HepG2 (cell line): ENCODE results near the gene UBL7. TPM values are rescaled to one million over a fixed set of nuclear protein-coding genes. Genes with fewer than 3 reads are reported as not detected.

Experiments used
- CCDC6 ChIP-seq: sonication (generic); formaldehyde crosslinking; IDR thresholded peaks from 2 replicates; pipeline ENCODE4 v1.8.1; 2022; ENCODE audit warnings: mild to moderate bottlenecking, missing genetic modification reagents, moderate library complexity
- CSRNP1 ChIP-seq: sonication (generic); formaldehyde crosslinking; IDR thresholded peaks from 2 replicates; pipeline ENCODE4 v1.8.1; 2023; ENCODE audit warnings: mild to moderate bottlenecking, missing genetic modification reagents
- FOXA3 ChIP-seq: IDR thresholded peaks from 2 replicates; pipeline ENCODE4 v1.6.1; 2016; ENCODE audit warnings: missing genetic modification reagents, missing compliant biosample characterization
- FOXJ3 ChIP-seq: sonication (generic); formaldehyde crosslinking; IDR thresholded peaks from 2 replicates; pipeline ENCODE4 v1.4.0; 2020; ENCODE audit warnings: missing genetic modification reagents, mild to moderate bottlenecking, borderline replicate concordance
- GPBP1L1 ChIP-seq: sonication (generic); formaldehyde crosslinking; IDR thresholded peaks from 2 replicates; pipeline ENCODE4 v1.5.0; 2020; ENCODE audit warnings: mild to moderate bottlenecking, missing genetic modification reagents
- MEIS1 ChIP-seq: sonication (generic); formaldehyde crosslinking; IDR thresholded peaks from 2 replicates; pipeline ENCODE4 v1.9.0; 2021; ENCODE audit warnings: mild to moderate bottlenecking, missing genetic modification reagents, moderate library complexity, borderline replicate concordance
- PHF21A ChIP-seq: sonication (generic); formaldehyde crosslinking; IDR thresholded peaks from 2 replicates; pipeline ENCODE4 v1.5.0; 2020; ENCODE audit warnings: mild to moderate bottlenecking, missing genetic modification reagents
- RNF219 ChIP-seq: sonication (generic); formaldehyde crosslinking; IDR thresholded peaks from 2 replicates; pipeline ENCODE4 v1.5.0; 2020; ENCODE audit warnings: mild to moderate bottlenecking, missing genetic modification reagents
- TFE3 ChIP-seq: IDR thresholded peaks from 2 replicates; pipeline ENCODE4 v1.6.1; 2016
- ZBTB26 ChIP-seq: IDR thresholded peaks from 2 replicates; pipeline ENCODE4 v1.6.1; 2016; ENCODE audit warnings: missing compliant biosample characterization, missing genetic modification reagents, borderline replicate concordance
- ZNF567 ChIP-seq: sonication (generic); formaldehyde crosslinking; IDR thresholded peaks from 2 replicates; pipeline ENCODE4 v1.8.1; 2023; ENCODE audit warnings: mild to moderate bottlenecking, missing genetic modification reagents, borderline replicate concordance
- polyA plus RNA-seq, 8 experiments: library from polyadenylated mRNA; depleted of rRNA in 3 of 8; stranded (reverse) in 7 of 8; unstranded in 1 of 8; fragments of >200 nt; fragmentation: Illumina TruSeq in 4 of 8; extraction: Trizol in 4 of 8; gene quantifications; 2 replicates each; pipeline versions ENCODE4 v1.2.1 to v1.2.3, GENCODE V29; 2011 to 2016; ENCODE audit warnings: low read depth in 4 of 8, missing spikeins in 1 of 8, mixed read lengths in 1 of 8; ENCODE audit not compliant: insufficient read depth in 1 of 8
- total RNA-seq, 5 experiments: library from RNA; depleted of rRNA; stranded (reverse); fragments of >200 nt; fragmentation: Illumina TruSeq; extraction: Trizol; gene quantifications; 2 replicates each; pipeline ENCODE4 v1.2.3, GENCODE V29; 2016; ENCODE audit warnings: low read depth in 1 of 5
- TF ChIP-seq, protein P1 (sequence below): IDR thresholded peaks from 2 replicates; pipeline ENCODE4 v1.6.1; 2016; ENCODE audit warnings: missing compliant biosample characterization, missing genetic modification reagents, borderline replicate concordance
- TF ChIP-seq, protein P2 (sequence below): sonication (generic); formaldehyde crosslinking; IDR thresholded peaks from 2 replicates; pipeline ENCODE4 v1.5.0; 2020; ENCODE audit warnings: mild to moderate bottlenecking, missing genetic modification reagents

UBL7 gene
- total and polyA plus RNA-seq, 2 of the 13 experiments (the other 11 are each of a cell fraction or from before 2014, with no cell fraction given), result 55.0 to 63.5 TPM

- TF ChIP-seq CSRNP1, result 0 out of 2 replicates have a peak, but pooled peaks have one; percentile 49
- TF ChIP-seq TFE3 (CRISPR knock-in tag), result peak; percentile 7; the same call in 1 of the 2 replicates
- TF ChIP-seq, protein P1, sequence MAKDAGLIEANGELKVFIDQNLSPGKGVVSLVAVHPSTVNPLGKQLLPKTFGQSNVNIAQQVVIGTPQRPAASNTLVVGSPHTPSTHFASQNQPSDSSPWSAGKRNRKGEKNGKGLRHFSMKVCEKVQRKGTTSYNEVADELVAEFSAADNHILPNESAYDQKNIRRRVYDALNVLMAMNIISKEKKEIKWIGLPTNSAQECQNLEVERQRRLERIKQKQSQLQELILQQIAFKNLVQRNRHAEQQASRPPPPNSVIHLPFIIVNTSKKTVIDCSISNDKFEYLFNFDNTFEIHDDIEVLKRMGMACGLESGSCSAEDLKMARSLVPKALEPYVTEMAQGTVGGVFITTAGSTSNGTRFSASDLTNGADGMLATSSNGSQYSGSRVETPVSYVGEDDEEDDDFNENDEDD (CRISPR knock-in tag), result 0 out of 2 replicates have a peak, but pooled peaks have one; percentile 19
- TF ChIP-seq PHF21A (CRISPR knock-in tag), result peak; percentile 70
- no peak for TF ChIP-seq RNF219 (CRISPR knock-in tag)
- TF ChIP-seq GPBP1L1 (CRISPR knock-in tag), result no peak
- no peak for TF ChIP-seq ZBTB26 (CRISPR knock-in tag)
- TF ChIP-seq FOXJ3, result no peak
- 0 out of 2 replicates have a peak, but pooled peaks have one; percentile 43 for TF ChIP-seq MEIS1
- TF ChIP-seq, protein P2, sequence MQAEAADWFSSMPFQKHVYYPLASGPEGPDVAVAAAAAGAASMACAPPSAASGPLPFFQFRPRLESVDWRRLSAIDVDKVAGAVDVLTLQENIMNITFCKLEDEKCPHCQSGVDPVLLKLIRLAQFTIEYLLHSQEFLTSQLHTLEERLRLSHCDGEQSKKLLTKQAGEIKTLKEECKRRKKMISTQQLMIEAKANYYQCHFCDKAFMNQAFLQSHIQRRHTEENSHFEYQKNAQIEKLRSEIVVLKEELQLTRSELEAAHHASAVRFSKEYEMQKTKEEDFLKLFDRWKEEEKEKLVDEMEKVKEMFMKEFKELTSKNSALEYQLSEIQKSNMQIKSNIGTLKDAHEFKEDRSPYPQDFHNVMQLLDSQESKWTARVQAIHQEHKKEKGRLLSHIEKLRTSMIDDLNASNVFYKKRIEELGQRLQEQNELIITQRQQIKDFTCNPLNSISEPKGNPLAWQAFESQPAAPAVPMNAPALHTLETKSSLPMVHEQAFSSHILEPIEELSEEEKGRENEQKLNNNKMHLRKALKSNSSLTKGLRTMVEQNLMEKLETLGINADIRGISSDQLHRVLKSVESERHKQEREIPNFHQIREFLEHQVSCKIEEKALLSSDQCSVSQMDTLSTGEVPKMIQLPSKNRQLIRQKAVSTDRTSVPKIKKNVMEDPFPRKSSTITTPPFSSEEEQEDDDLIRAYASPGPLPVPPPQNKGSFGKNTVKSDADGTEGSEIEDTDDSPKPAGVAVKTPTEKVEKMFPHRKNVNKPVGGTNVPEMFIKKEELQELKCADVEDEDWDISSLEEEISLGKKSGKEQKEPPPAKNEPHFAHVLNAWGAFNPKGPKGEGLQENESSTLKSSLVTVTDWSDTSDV (CRISPR knock-in tag), result 0 out of 2 replicates have a peak, but pooled peaks have one; percentile 18
- no peak for TF ChIP-seq ZNF567 (CRISPR knock-in tag)
- 0 out of 2 replicates have a peak, but pooled peaks have one; percentile 6 for TF ChIP-seq FOXA3 (CRISPR knock-in tag)
- TF ChIP-seq CCDC6, result no peak
Measured at GRCh38 chr15:74422652-74423430, 38.1 kb downstream of the UBL7 start (continued).
